ENCODE measurements around the gene HRK. TPM values are rescaled to one million over a fixed set of nuclear protein-coding genes. Genes with fewer than 3 reads are reported as not detected.

Gene HRK
- total and polyA plus RNA-seq, 2 of the 8 experiments (the other 6 are each of a cell fraction or from before 2014, with no cell fraction given), result 1.6 to 2.7 TPM

DNA sequence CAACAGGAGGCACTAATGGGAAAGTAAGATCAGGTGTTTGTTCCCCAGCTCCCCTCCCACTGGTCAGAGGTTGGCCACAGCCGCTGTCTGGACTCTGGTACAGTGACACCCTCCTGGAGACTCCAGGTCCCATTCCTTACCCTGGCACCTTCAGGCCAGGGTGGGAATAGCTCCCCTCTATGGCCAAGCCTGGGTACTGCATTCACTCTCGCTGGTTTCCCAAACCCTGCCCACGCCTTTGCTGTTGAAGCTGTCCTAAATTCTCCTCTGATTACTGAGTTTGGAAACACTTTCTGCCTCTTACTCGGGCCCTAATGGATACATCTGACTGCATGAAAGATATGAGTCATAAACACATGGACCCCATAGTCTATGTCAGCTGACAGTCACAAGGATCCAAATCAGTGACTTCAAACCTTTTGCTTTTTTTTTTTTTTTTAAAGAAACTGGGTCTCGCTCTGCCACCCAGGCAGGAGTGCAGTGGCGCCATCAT, 17.9 kb downstream of the HRK start (continued):
- TF ChIP-seq GTF2F1 (IDR thresholded peaks at IDR 0.05; ENCODE audit: borderline replicate concordance, low read depth, low read length) (no peak), FOSL1 (IDR thresholded peaks at IDR 0.05; ENCODE audit: insufficient read depth, low read depth, low read length) (no peak)
